Measurements from ENCODE around the gene FNDC3B. TPM values are rescaled to one million over a fixed set of nuclear protein-coding genes. Genes with fewer than 3 reads are reported as not detected.

The FNDC3B gene
- total RNA-seq, 2 experiments from 2014 or later, result 13.4 to 15.3 TPM

DNA sequence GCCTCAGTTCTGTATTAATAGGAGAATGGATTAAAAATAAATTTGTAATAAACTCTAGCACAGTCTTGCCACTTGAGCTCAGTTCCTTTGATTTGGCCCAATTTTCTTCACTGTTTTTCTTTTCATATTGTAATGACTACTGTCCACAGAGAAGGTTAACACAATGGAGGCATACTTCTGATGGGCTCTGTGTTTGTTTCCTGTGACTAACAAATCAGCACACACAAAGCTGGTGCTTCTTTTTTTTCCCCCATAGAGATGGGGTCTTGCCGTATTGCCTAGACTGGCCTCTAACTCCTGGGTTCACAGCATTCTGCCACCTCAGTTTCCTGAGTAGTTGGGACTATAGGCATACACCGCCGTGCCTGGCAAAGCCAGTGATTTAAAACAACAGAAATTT lies 226.7 kb downstream of the FNDC3B start:
- Mint-ChIP-seq H3K4me3 (no peak overlapping the region), H3K36me3 (ENCODE audit: low read depth) (peaks cover 6% of the 10 kb centered on the region), H3K9me3 (no peaks in the 10 kb centered on the region), H3K4me1 (no peaks in the 10 kb centered on the region), H3K27ac (no peak overlapping the region), H3K27me3 (no peaks in the 10 kb centered on the region)
- POLR2A ChIA-PET, result no interaction called here
- CTCF ChIA-PET, result interaction anchor here (0.6 to 0.8 kb wide), 2 partner anchors 271 to 421 kb away, joined by 3 read pairs; no protein-coding TSS in a partner anchor
- no peak for DNase-seq

DNA sequence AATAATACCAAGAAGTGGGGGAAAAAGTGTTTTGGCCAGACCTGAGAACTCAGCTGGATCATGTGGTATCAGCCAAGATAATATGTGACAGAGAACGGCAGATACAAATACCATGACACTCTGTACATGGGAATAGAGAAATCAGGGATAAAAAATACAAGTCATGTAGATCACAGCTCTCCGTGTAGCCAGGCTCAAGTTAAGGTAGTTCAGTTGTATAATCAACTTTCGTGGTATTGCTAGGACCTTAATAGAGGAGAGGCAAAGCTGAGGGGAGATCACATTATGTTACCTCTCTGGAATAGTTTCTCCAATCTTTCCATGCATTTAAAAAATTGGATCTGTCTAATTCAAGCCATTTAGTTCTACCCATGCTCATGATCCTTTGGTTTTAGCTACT lies 229.0 kb downstream of the FNDC3B start:
- Mint-ChIP-seq H3K4me3 (no peak overlapping the region), H3K36me3 (ENCODE audit: low read depth) (peaks cover 4% of the 10 kb centered on the region), H3K27me3 (no peaks in the 10 kb centered on the region), H3K27ac (no peak overlapping the region), H3K9me3 (no peaks in the 10 kb centered on the region), H3K4me1 (no peaks in the 10 kb centered on the region)
- ChIA-PET CTCF (interaction anchor here (0.9 kb wide), 1 partner anchor 12 kb away, joined by 3 read pairs; no protein-coding TSS in a partner anchor), POLR2A (no interaction called here)
- no peak for DNase-seq

DNA sequence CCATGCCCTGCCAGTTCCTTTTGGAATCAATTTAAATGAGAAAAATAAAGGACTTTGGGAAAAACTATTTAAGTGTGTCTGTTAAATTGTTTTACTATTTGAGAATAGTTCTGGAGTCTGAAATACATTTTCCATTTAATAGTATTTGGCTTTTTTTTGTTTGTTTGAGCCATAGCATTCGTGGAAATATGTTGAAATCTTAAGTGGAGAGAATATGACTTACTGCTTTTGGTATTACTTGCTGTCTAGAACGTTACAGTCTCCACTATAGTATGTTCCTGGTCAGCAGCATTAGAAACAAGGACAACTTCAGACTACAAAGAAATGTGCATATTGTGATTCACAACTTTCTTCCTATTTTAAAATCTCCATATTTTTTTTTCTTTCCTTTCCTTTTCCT lies 229.5 kb downstream of the FNDC3B start:
- POLR2A ChIA-PET, result interaction anchor here (0.6 kb wide), 1 partner anchor 230 kb away, joined by 3 read pairs; no protein-coding TSS in a partner anchor
- H3K27ac Mint-ChIP-seq, result no peak overlapping the region
- H3K9me3 Mint-ChIP-seq, result no peaks in the 10 kb centered on the region

DNA sequence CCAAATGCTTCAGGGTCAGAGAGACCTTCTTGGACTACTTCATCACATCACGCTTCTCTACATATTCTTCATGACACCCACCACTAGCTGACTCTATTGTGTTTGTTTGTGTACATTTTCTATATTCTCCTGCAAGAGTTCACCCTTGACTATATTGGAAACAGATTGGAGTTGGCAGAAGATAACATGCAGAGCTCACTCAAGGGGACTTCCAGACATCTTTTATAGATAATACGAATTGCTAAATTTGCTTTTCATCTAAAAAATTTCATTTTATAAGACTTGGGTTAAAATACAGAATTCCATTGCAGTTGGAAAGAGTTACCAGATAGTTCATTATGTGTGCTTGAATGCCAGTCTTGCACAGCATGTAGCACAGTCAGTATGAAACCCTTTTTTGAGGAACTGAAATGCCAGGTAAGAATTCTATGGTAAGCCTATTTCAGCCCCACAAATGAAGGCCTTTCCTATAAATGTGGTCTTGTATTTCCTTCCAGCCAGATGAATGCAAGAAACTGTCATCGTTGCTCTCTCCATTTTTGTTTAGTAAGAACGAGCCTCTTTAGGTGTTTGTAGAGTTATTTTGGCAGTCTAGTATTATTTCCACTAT lies 231.3 kb downstream of the FNDC3B start:
- Mint-ChIP-seq H3K4me3 (no peak overlapping the region), H3K36me3 (ENCODE audit: low read depth) (peaks cover 4% of the 10 kb centered on the region), H3K4me1 (no peaks in the 10 kb centered on the region), H3K27me3 (no peaks in the 10 kb centered on the region), H3K9me3 (no peaks in the 10 kb centered on the region), H3K27ac (no peak overlapping the region)
- no peak for DNase-seq
- ChIA-PET CTCF (no interaction called here), POLR2A (no interaction called here)

More for the DNA sequence above, 229.5 kb downstream of the FNDC3B start:
- H3K4me1 Mint-ChIP-seq, result no peaks in the 10 kb centered on the region
- no peak for DNase-seq
- H3K36me3 Mint-ChIP-seq (ENCODE audit: low read depth), result peaks cover 4% of the 10 kb centered on the region
- no peaks in the 10 kb centered on the region for H3K27me3 Mint-ChIP-seq
- CTCF ChIA-PET, result interaction anchor here (0.6 to 0.9 kb wide), 3 partner anchors 12 to 955 kb away, joined by 3 read pairs; no protein-coding TSS in a partner anchor
- H3K4me3 Mint-ChIP-seq, result no peak overlapping the region

DNA sequence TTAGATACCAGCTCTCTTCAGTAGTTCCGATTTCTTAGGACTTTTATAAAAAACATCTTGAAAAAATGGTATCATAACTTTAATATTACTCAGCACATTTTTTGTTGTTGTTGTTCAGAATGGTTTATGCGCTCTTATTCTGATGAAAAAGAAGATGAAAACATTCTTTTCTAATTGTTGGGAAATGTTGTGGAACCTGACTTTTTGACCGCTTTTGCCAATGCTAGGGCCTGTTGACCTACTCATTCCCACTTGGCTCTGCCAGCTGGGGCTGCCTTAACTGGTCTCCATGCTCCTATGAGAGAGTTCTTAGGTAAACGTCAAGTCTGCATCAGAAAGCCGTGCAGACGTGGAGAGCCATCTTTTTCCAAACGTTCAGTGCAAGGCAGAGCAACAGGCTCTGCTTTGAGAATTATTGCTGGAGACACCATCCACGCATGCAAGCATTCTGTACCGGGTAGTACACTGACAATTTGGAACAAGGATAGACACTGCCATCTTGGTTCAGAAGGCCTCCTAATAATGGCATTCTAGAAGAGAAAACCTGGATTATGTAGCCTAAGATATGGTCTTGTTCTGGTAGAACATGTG lies 232.1 kb downstream of the FNDC3B start:
- no peak overlapping the region for H3K4me3 Mint-ChIP-seq
- DNase-seq, result no peak
- no peaks in the 10 kb centered on the region for H3K27me3 Mint-ChIP-seq
- H3K9me3 Mint-ChIP-seq, result no peaks in the 10 kb centered on the region
- no peaks in the 10 kb centered on the region for H3K4me1 Mint-ChIP-seq
- ChIA-PET CTCF (no interaction called here), POLR2A (no interaction called here)
- H3K27ac Mint-ChIP-seq, result no peak overlapping the region
- peaks cover 4% of the 10 kb centered on the region for H3K36me3 Mint-ChIP-seq (ENCODE audit: low read depth)

DNA sequence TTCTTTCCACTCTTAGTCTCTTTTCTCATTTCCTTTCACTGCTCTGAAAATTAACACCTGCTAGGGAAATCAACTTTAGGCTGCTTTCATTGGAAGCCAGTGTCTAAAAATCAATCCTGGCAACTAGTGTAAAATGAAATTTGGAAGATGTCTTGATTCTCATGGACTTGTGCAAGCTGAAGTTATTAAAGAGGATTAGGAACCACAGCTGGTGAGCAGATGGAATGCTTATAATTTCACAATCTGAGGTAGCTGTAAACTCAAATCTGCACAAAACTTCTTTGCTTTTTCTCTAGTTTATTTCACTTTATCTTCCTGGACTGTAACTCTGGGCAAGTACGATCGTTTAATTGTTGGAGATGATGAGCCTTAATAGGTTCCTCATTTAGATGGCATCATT lies 233.3 kb downstream of the FNDC3B start:
- Mint-ChIP-seq H3K27ac (no peak overlapping the region), H3K27me3 (no peaks in the 10 kb centered on the region), H3K4me3 (no peak overlapping the region), H3K4me1 (no peaks in the 10 kb centered on the region), H3K9me3 (no peaks in the 10 kb centered on the region), H3K36me3 (ENCODE audit: low read depth) (no peaks in the 10 kb centered on the region)
- no peak for DNase-seq
- CTCF ChIA-PET, result interaction anchor here (0.5 kb wide), 1 partner anchor 324 kb away, joined by 4 read pairs; no protein-coding TSS in a partner anchor
- POLR2A ChIA-PET, result no interaction called here

DNA sequence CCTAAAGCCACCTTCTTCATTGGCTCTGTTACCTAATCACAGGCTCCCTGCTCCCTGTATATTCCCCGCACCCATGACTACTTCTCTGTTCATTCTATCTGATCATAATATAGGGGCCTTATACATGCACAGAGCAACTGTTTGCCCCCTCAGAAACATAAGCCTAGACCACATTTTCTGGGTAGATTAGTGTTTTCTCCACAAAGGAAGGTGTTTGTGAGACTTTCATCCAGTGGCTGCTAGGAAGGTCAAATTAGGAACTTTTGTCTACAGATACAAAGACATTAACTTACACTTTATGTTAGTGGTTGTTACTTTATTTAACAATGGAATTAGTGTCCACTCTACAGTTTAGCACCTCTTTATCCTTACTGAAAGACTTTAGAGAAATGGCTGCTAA lies 234.0 kb downstream of the FNDC3B start:
- Mint-ChIP-seq H3K4me1 (no peaks in the 10 kb centered on the region), H3K27me3 (no peaks in the 10 kb centered on the region), H3K36me3 (ENCODE audit: low read depth) (no peaks in the 10 kb centered on the region), H3K9me3 (no peaks in the 10 kb centered on the region), H3K27ac (no peak overlapping the region), H3K4me3 (no peak overlapping the region)
- ChIA-PET CTCF (no interaction called here), POLR2A (no interaction called here)
- no peak for DNase-seq

DNA sequence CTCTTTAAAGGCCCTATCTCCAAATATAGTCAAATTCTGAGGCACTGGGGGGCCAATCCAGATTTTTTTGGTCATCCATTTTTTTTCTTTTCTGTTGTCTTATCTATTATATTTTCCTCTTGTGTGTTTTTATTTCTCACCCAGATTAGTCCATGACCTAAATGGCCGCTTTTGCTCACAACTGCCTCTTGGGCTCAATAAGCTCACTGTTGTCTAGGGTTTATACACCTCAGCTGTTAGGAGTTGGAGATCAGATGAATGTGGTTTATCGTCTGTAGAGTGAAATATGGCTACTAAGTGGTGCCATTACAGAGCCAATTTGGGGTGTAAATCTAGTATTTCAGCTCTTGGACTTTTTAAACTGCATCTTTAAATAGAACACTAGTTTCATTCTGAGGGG lies 235.5 kb downstream of the FNDC3B start:
- no peak overlapping the region for H3K27ac Mint-ChIP-seq
- CTCF ChIA-PET, result interaction anchor here (0.6 to 1.6 kb wide), 3 partner anchors 10 to 511 kb away, joined by 3 to 4 read pairs (median 3); no protein-coding TSS in a partner anchor
- H3K27me3 Mint-ChIP-seq, result no peaks in the 10 kb centered on the region
- no peaks in the 10 kb centered on the region for H3K9me3 Mint-ChIP-seq
- DNase-seq, result no peak
- no peaks in the 10 kb centered on the region for H3K4me1 Mint-ChIP-seq
- POLR2A ChIA-PET, result no interaction called here
- no peak overlapping the region for H3K4me3 Mint-ChIP-seq
- H3K36me3 Mint-ChIP-seq (ENCODE audit: low read depth), result no peaks in the 10 kb centered on the region

DNA sequence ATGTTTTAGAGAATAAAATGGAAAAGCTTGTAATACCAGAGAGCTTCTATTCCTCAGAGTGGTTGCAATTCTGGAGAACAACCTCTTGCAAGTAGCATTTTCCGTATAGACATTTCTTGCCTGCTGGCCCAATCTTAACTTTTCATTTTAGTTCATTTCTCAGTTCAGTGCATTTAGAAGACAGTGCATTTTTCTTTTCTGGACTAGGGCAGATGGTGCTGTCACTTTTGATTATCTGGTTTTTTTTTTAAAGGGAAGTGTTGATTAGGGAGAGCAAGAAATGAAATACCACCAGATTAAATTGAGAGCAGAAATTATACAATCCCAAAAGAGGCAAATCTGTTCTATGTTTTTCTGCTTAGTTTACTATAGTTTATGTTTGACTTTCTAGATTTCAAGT lies 236.2 kb downstream of the FNDC3B start:
- no peaks in the 10 kb centered on the region for H3K36me3 Mint-ChIP-seq (ENCODE audit: low read depth)
- no peaks in the 10 kb centered on the region for H3K9me3 Mint-ChIP-seq
- CTCF ChIA-PET, result interaction anchor here (1.6 kb wide), 1 partner anchor 13 kb away, joined by 4 read pairs; no protein-coding TSS in a partner anchor
- no peak overlapping the region for H3K4me3 Mint-ChIP-seq
- POLR2A ChIA-PET, result no interaction called here
- H3K27me3 Mint-ChIP-seq, result no peaks in the 10 kb centered on the region
- no peaks in the 10 kb centered on the region for H3K4me1 Mint-ChIP-seq
- no peak overlapping the region for H3K27ac Mint-ChIP-seq
- no peak for DNase-seq

DNA sequence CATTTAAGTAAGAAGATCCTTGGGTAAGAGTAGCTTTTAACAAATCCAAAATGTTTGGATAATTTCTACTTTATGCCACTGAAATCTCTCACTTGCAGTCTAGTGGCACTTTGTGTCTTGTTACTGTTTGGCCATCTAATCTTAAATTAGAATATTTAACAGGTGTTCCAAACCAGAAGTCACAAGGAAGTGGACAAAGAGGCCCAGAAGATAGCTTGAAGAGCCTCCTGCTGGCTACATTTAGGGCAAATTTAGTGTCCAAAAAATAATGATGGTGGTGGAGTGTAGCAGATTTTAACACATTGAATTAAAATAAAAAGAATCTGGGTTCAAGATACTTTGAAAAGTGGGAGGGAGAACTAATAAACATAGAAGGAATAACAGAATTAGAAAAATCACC lies 236.7 kb downstream of the FNDC3B start:
- POLR2A ChIA-PET, result no interaction called here
- H3K9me3 Mint-ChIP-seq, result no peaks in the 10 kb centered on the region

DNA sequence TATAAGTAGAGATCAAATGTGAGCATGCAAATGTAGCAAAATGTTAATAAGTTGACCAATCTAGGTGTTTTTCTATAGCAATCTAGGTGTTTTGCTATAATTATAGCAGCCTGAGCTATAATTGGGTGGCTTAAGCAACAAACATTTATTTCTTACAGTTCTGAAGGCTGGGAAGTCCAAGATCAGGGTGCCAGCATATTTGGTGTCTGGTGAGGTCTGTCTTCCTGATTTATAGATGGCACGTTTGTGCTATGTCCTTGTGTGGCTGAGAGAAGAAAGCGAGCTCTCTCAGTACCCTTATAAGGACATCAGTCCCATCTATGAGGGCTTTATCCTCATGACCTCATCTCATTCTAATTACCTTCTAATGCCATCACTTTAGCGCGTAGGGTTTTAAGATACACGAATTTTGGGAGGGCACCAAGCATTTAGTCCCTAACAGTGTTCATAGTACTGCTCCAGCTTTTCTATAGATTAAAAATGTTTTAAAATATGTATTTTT lies 237.8 kb downstream of the FNDC3B start:
- CTCF ChIA-PET, result interaction anchor here (0.8 to 1.4 kb wide), 3 partner anchors 27 to 64 kb away, joined by 3 to 4 read pairs (median 3); no protein-coding TSS in a partner anchor
- DNase-seq, result no peak
- Mint-ChIP-seq H3K36me3 (ENCODE audit: low read depth) (no peaks in the 10 kb centered on the region), H3K27me3 (no peaks in the 10 kb centered on the region), H3K4me1 (no peaks in the 10 kb centered on the region), H3K27ac (no peak overlapping the region), H3K9me3 (no peaks in the 10 kb centered on the region), H3K4me3 (no peak overlapping the region)
- POLR2A ChIA-PET, result no interaction called here

More for the DNA sequence above, 236.7 kb downstream of the FNDC3B start:
- Mint-ChIP-seq H3K27ac (no peak overlapping the region), H3K4me3 (no peak overlapping the region), H3K4me1 (no peaks in the 10 kb centered on the region), H3K27me3 (no peaks in the 10 kb centered on the region), H3K36me3 (ENCODE audit: low read depth) (no peaks in the 10 kb centered on the region)
- CTCF ChIA-PET, result interaction anchor here (1.6 kb wide), 1 partner anchor 13 kb away, joined by 4 read pairs; no protein-coding TSS in a partner anchor
- DNase-seq, result no peak

DNA sequence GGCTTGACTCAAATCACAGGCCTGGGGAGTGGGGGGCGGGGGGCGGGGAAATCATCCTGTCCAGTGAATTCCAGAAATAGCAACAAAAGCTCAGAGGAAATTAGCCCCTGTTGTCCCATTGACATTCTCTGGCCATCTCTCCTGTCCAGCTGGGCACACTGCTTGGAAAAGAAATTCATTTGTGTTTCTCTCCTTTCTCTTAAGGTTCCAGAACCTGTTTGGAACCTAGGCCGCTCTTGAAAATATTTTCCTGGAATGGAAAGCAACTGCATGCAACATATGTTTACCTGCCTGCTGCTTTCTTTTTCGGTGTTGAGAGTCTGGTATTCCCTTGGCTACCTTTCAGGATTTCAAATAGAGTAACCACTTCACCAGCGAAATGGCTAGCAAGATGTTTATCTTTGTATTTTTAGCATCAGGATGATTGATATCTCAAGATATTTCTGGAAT lies 239.8 kb downstream of the FNDC3B start:
- no peak for DNase-seq
- POLR2A ChIA-PET, result no interaction called here
- CTCF ChIA-PET, result no interaction called here
- no peaks in the 10 kb centered on the region for H3K27me3 Mint-ChIP-seq
- H3K4me1 Mint-ChIP-seq, result no peaks in the 10 kb centered on the region
- H3K4me3 Mint-ChIP-seq, result no peak overlapping the region
- no peaks in the 10 kb centered on the region for H3K36me3 Mint-ChIP-seq (ENCODE audit: low read depth)
- H3K27ac Mint-ChIP-seq, result no peak overlapping the region
- H3K9me3 Mint-ChIP-seq, result no peaks in the 10 kb centered on the region

DNA sequence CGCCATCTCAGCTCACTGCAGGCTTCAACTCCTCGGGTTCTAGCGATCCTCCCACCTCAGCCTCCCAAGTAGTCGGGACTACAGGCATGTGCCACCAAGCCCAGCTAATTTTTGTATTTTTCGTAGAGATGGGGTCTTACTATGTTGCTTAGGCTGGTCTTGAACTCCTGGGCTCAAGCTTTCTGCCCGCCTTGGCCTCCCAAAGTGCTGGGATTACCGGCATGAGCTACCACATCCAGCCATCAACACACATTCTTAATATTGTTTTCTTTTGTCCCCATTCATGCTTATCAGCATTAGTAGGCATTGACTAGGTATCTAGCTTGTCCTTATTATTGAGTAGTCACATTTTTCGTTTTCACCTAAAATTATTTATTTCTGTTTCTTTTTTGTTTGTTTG lies 240.6 kb downstream of the FNDC3B start:
- POLR2A ChIA-PET, result no interaction called here
- Mint-ChIP-seq H3K36me3 (ENCODE audit: low read depth) (no peaks in the 10 kb centered on the region), H3K4me3 (no peak overlapping the region)

More for the DNA sequence above, 240.6 kb downstream of the FNDC3B start:
- no peaks in the 10 kb centered on the region for H3K27me3 Mint-ChIP-seq
- H3K9me3 Mint-ChIP-seq, result no peaks in the 10 kb centered on the region
- H3K27ac Mint-ChIP-seq, result no peak overlapping the region
- no peak for DNase-seq
- no peaks in the 10 kb centered on the region for H3K4me1 Mint-ChIP-seq
- CTCF ChIA-PET, result interaction anchor here (1.4 kb wide), 1 partner anchor 10 kb away, joined by 4 read pairs; no protein-coding TSS in a partner anchor
